ENCODE data around the gene DUT.

DUT gene

GRCh38 chr15:48388910-48389309 lies 57.7 kb downstream of the DUT start:
- Histone ChIP-seq H3K27ac (no peak overlapping the region), H3K9ac (no peak overlapping the region), H3K79me2 (ENCODE audit: insufficient read depth, low read depth) (no peaks in the 10 kb centered on the region), H3K4me3 (IDR thresholded peaks at IDR 0.05; ENCODE audit: insufficient read depth, low read depth, low read length) (no peak overlapping the region), H3K36me3 (ENCODE audit: insufficient read depth) (no peaks in the 10 kb centered on the region), H3K27me3 (ENCODE audit: insufficient read depth, low read depth) (no peaks in the 10 kb centered on the region), H4K20me1 (ENCODE audit: insufficient read depth) (no peaks in the 10 kb centered on the region), H2AFZ (ENCODE audit: low read depth) (no peak overlapping the region), H3K4me1 (ENCODE audit: low read depth, poor library complexity, severe bottlenecking) (no peaks in the 10 kb centered on the region), H3K4me2 (no peak overlapping the region)
- no peak for TF ChIP-seq CTCF (conservative IDR thresholded peaks at IDR 0.05; ENCODE audit: low read depth, low read length)

- H4K20me1 ChIP-seq (ENCODE audit: insufficient read depth): no peaks in the 10 kb centered on the region
- H3K27me3 ChIP-seq (ENCODE audit: insufficient read depth, low read depth): no peaks in the 10 kb centered on the region
- no peak overlapping the region for H3K4me3 ChIP-seq (IDR thresholded peaks at IDR 0.05; ENCODE audit: insufficient read depth, low read depth, low read length)
- H3K79me2 ChIP-seq (ENCODE audit: insufficient read depth, low read depth): no peaks in the 10 kb centered on the region
- no peaks in the 10 kb centered on the region for H3K36me3 ChIP-seq (ENCODE audit: insufficient read depth)
- H3K9ac ChIP-seq: no peak overlapping the region
- no peak for TF ChIP-seq CTCF (conservative IDR thresholded peaks at IDR 0.05; ENCODE audit: low read depth, low read length)
- no peak overlapping the region for H3K27ac ChIP-seq
- no peaks in the 10 kb centered on the region for H3K4me1 ChIP-seq (ENCODE audit: low read depth, poor library complexity, severe bottlenecking)
- H2AFZ ChIP-seq (ENCODE audit: low read depth): no peak overlapping the region
- no peak overlapping the region for H3K4me2 ChIP-seq
These were observed 58.5 kb downstream of the DUT start for GRCh38 chr15:48389691-48390143.

- Histone ChIP-seq H3K27ac (no peak overlapping the region), H3K4me3 (IDR thresholded peaks at IDR 0.05; ENCODE audit: insufficient read depth, low read depth, low read length) (no peak overlapping the region), H3K4me2 (no peak overlapping the region), H4K20me1 (ENCODE audit: insufficient read depth) (no peaks in the 10 kb centered on the region), H3K27me3 (ENCODE audit: insufficient read depth, low read depth) (no peaks in the 10 kb centered on the region), H3K36me3 (ENCODE audit: insufficient read depth) (no peaks in the 10 kb centered on the region), H2AFZ (ENCODE audit: low read depth) (no peak overlapping the region), H3K9ac (no peak overlapping the region), H3K4me1 (ENCODE audit: low read depth, poor library complexity, severe bottlenecking) (no peaks in the 10 kb centered on the region), H3K79me2 (ENCODE audit: insufficient read depth, low read depth) (no peaks in the 10 kb centered on the region)
- no peak for TF ChIP-seq CTCF (conservative IDR thresholded peaks at IDR 0.05; ENCODE audit: low read depth, low read length)
These were observed 60.7 kb downstream of the DUT start for GRCh38 chr15:48391950-48392349.

- Histone ChIP-seq H3K4me3 (IDR thresholded peaks at IDR 0.05; ENCODE audit: insufficient read depth, low read depth, low read length) (no peak overlapping the region), H3K9ac (no peak overlapping the region), H3K27ac (no peak overlapping the region), H4K20me1 (ENCODE audit: insufficient read depth) (no peaks in the 10 kb centered on the region), H3K36me3 (ENCODE audit: insufficient read depth) (no peaks in the 10 kb centered on the region), H3K79me2 (ENCODE audit: insufficient read depth, low read depth) (no peaks in the 10 kb centered on the region), H3K4me2 (no peak overlapping the region), H2AFZ (ENCODE audit: low read depth) (no peak overlapping the region), H3K27me3 (ENCODE audit: insufficient read depth, low read depth) (no peaks in the 10 kb centered on the region), H3K4me1 (ENCODE audit: low read depth, poor library complexity, severe bottlenecking) (no peaks in the 10 kb centered on the region)
- TF ChIP-seq CTCF (conservative IDR thresholded peaks at IDR 0.05; ENCODE audit: low read depth, low read length): no peak
These were observed 61.1 kb downstream of the DUT start for GRCh38 chr15:48392356-48392755.
